ENCODE measurements around the gene PLPPR2. TPM values are rescaled to one million over a fixed set of nuclear protein-coding genes. Genes with fewer than 3 reads are reported as not detected.
"Not testable (repeated sequence)": the region's sequence is repeated elsewhere in the genome, so short reads cannot be mapped to it uniquely, and the experiment has no call there.

PLPPR2 gene
- total RNA-seq, 1 donor from 2014 or later = 21.4 TPM

DNA sequence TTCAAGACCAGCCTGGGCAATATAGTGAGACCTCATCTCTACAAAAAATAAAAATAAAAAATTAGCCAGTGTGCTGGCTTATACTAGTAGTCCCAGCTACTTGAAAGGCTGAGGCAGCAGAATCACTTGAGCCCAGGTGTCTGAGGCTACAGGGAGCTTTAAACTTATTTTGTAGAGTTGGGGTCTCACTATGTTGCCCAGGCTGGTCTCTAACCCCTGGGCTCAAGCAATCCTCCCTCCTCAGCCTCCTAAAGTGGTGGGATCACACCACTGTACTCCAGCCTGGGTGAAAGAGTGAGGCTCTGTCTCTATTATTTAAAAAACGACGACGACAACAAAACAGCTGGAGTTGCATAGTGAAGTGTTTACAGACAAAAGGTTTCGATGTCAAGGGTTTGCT lies 23.7 kb upstream of the PLPPR2 start:
- Mint-ChIP-seq H3K27ac (no peak overlapping the region), H3K9me3 (no peaks in the 10 kb centered on the region), H3K36me3 (peaks cover 39% of the 10 kb centered on the region), H3K27me3 (ENCODE audit: low read depth) (no peaks in the 10 kb centered on the region), H3K4me1 (no peaks in the 10 kb centered on the region), H3K4me3 (no peak overlapping the region)
- no peak for DNase-seq (ENCODE audit: low spot score in 2 of 2, unreplicated experiment in 2 of 2)
- TF ChIP-seq, protein P1, sequence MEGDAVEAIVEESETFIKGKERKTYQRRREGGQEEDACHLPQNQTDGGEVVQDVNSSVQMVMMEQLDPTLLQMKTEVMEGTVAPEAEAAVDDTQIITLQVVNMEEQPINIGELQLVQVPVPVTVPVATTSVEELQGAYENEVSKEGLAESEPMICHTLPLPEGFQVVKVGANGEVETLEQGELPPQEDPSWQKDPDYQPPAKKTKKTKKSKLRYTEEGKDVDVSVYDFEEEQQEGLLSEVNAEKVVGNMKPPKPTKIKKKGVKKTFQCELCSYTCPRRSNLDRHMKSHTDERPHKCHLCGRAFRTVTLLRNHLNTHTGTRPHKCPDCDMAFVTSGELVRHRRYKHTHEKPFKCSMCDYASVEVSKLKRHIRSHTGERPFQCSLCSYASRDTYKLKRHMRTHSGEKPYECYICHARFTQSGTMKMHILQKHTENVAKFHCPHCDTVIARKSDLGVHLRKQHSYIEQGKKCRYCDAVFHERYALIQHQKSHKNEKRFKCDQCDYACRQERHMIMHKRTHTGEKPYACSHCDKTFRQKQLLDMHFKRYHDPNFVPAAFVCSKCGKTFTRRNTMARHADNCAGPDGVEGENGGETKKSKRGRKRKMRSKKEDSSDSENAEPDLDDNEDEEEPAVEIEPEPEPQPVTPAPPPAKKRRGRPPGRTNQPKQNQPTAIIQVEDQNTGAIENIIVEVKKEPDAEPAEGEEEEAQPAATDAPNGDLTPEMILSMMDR (IDR thresholded peaks at IDR 0.05; ENCODE audit: unreplicated experiment) = no peak

DNA sequence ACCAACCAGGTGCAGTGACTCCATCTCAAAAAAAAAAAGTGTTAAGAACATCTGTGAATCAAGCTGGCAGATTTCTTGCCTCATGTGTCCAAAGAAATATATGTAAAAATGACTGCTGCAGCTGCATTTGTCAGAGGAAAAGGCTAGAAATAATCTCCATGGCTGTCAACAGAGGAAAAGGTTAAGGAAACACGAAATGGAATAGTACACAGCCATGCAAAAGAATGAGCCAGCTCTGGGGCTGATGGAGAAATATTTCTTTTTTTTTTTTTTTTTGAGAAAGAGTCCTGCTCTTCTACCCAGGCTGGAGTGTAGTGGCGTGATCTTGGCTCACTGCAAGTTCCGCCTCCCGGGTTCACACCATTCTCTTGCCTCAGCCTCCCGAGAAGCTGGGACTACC lies 22.4 kb upstream of the PLPPR2 start:
- TF ChIP-seq, protein P1 (IDR thresholded peaks at IDR 0.05; ENCODE audit: unreplicated experiment) = no peak
- no peaks in the 10 kb centered on the region for H3K27me3 Mint-ChIP-seq (ENCODE audit: low read depth)
- H3K36me3 Mint-ChIP-seq = peaks cover 38% of the 10 kb centered on the region
- DNase-seq (ENCODE audit: low spot score in 2 of 2, unreplicated experiment in 2 of 2) = no peak
- H3K4me3 Mint-ChIP-seq = no peak overlapping the region
- no peaks in the 10 kb centered on the region for H3K4me1 Mint-ChIP-seq
- H3K27ac Mint-ChIP-seq = no peak overlapping the region
- H3K9me3 Mint-ChIP-seq = no peaks in the 10 kb centered on the region

DNA sequence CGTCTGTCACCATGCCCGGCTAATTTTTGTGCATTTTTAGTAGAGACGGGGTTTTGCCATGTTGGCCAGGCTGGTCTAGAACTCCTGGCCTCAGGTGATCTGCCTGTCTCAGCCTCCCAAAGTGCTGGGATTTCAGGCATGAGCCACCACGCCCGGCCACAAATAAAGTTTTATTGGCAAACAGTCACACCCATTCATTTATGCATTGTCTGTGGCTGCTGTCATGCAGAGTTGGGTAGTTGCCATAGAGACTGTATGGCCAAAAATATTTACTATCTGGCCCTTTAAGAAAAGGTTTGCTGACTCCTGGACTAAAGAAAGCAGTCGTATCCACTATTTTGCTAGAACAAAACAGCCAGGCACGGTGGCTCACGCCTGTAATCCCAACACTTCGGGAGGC lies 21.4 kb upstream of the PLPPR2 start:
- not testable (repeated sequence) for H3K27me3 Mint-ChIP-seq (ENCODE audit: low read depth); H3K27ac Mint-ChIP-seq; H3K4me1 Mint-ChIP-seq; H3K4me3 Mint-ChIP-seq; DNase-seq (ENCODE audit: low spot score in 2 of 2, unreplicated experiment in 2 of 2); H3K9me3 Mint-ChIP-seq
- peaks cover 38% of the 10 kb centered on the region for H3K36me3 Mint-ChIP-seq

DNA sequence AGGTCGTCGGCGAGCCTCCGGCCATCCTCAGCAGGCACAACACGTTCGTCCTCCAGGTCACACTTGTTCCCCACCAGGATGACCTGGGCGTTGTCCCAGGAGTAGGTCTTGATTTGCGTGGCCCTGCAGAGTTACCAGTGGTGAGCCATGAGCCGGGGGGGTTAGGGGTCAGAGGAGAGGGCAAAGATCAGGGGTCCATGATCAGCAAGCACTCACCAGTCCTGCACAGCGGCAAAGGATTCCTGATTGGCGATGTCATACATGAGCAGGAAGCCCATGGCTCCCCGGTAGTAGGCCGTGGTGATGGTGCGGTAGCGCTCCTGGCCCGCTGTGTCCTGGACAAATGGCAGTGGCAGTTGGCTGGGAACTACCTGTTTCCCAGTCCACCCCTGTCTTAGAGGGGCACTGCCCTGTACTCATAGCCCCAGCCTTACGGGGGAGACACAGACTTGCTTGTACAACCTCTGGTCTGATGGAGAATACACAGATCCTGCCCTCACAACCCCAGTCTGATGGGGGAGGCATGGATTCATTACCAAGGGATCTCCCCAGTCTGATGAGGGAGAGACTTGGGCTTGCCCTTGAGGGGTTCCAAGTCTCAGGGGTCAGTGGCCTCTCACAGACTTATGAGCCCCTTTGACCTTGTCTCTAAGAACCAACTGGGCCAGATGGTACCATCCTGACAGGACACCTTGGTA lies 19.6 kb upstream of the PLPPR2 start:
- no peak overlapping the region for H3K4me3 Mint-ChIP-seq
- H3K4me1 Mint-ChIP-seq = peaks cover 9% of the 10 kb centered on the region
- H3K36me3 Mint-ChIP-seq = peaks cover 38% of the 10 kb centered on the region
- no peak for DNase-seq (ENCODE audit: low spot score in 2 of 2, unreplicated experiment in 2 of 2)
- H3K27ac Mint-ChIP-seq = peak overlapping the region; percentile 21
- no peaks in the 10 kb centered on the region for H3K27me3 Mint-ChIP-seq (ENCODE audit: low read depth)
- TF ChIP-seq, protein P1 (IDR thresholded peaks at IDR 0.05; ENCODE audit: unreplicated experiment) = no peak
- H3K9me3 Mint-ChIP-seq = no peaks in the 10 kb centered on the region

DNA sequence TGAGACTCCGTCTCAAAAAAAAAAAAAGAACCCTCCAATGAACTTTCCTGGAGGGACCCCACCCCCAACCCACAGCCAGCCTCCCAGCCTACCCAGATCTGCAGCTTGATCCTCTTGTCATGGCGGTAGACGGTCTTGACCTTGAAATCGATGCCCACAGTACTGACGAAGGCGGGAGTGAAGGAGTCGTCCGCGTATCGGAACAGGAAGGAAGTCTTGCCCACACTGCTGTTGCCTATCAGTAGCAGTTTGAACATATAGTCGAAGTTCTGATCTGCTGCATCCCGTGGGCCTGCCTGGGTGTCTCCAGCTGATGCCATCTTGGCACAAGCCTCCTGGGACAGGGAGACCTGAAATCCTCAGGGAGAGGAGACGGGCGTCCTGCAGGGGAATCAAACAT lies 18.2 kb upstream of the PLPPR2 start:
- Mint-ChIP-seq H3K36me3 (peaks cover 34% of the 10 kb centered on the region), H3K27ac (no peak overlapping the region), H3K4me1 (peaks cover 9% of the 10 kb centered on the region), H3K4me3 (no peak overlapping the region), H3K9me3 (no peaks in the 10 kb centered on the region), H3K27me3 (ENCODE audit: low read depth) (no peaks in the 10 kb centered on the region)
- DNase-seq (ENCODE audit: low spot score in 2 of 2, unreplicated experiment in 2 of 2) = no peak
- TF ChIP-seq, protein P1 (IDR thresholded peaks at IDR 0.05; ENCODE audit: unreplicated experiment) = no peak

DNA sequence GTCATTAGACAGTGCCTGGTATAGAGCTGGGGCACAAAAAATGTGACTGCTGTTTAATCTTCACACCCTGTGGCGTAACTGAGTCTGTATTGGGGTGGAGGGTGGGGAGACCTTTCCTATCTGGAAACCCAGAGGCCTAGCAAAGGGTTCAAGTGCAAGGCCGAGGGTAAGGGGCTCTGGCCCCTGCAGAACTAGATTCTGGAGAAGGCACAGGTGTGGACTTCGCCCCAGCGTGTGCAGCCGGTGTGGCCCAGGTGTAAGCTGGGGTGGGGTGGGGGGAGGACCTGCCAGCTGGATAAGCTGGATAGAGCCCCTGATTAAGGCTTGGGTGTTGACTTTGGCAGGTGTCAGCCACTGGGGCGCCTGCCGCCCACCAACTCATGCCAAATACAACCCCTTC lies 17.1 kb upstream of the PLPPR2 start:
- no peak for DNase-seq (ENCODE audit: low spot score in 2 of 2, unreplicated experiment in 2 of 2)
- Mint-ChIP-seq H3K36me3 (peaks cover 33% of the 10 kb centered on the region), H3K4me3 (no peak overlapping the region), H3K9me3 (no peaks in the 10 kb centered on the region), H3K4me1 (peaks cover 9% of the 10 kb centered on the region), H3K27ac (no peak overlapping the region), H3K27me3 (ENCODE audit: low read depth) (no peaks in the 10 kb centered on the region)
- TF ChIP-seq, protein P1 (IDR thresholded peaks at IDR 0.05; ENCODE audit: unreplicated experiment) = no peak
